ENCODE results near the gene TTC22. TPM values are rescaled to one million over a fixed set of nuclear protein-coding genes. Genes with fewer than 3 reads are reported as not detected.

Gene TTC22
- total RNA-seq, 5 donors from 2014 or later (not counting 1 experiment from before 2014, with no cell fraction given): 8.4 to 21.0 (median 16.2) TPM

GRCh38 chr1:54764922-54765561, 36.1 kb downstream of the TTC22 start:
- CTCF ChIA-PET: interaction anchor here in 1 of 2 donors (0.6 to 0.9 kb wide), 2 partner anchors 37 to 712 kb away, joined by 3 to 6 read pairs; partner anchors contain the start of gene TMEM59
- Mint-ChIP-seq H3K9me3 (no peaks in the 10 kb centered on the region), H3K4me1 (peaks cover 18 to 20% (median 20%) of the 10 kb centered on the region in 3 donors), H3K4me3 (peak overlapping the region; percentile 90 to 93 (median 92)), H3K36me3 (no peaks in the 10 kb centered on the region), H3K27ac (peak overlapping the region; percentile 89 to 91), H3K27me3 (no peaks in the 10 kb centered on the region)
- Histone ChIP-seq H3K9me3 (no peaks in the 10 kb centered on the region), H3K27ac (ENCODE audit: low read length) (peak overlapping the region; percentile 53), H3K36me3 (ENCODE audit: control insufficient read depth in 2 of 2, extremely low read depth in 1 of 2, insufficient read depth in 1 of 2, low read length in 1 of 2) (no peaks in the 10 kb centered on the region), H3K4me1 (ENCODE audit: control insufficient read depth in 1 of 2, extremely low read depth in 1 of 2, insufficient read depth in 2 of 2, low read length in 2 of 2) (peaks cover 3 to 8% of the 10 kb centered on the region in 2 experiments), H3K4me3 (ENCODE audit: control insufficient read depth in 1 of 2, extremely low read depth in 1 of 2, low read length in 1 of 2) (peak overlapping the region; percentile 39 to 49), H3K27me3 (replicated peaks in 1 of 2; ENCODE audit: control insufficient read depth in 2 of 2, extremely low read depth in 1 of 2, insufficient read depth in 2 of 2, low read length in 1 of 2) (no peaks in the 10 kb centered on the region)
- ATAC-seq (replicated peaks in 1 of 4) (peak; percentile 6 to 21 (median 19)), DNase-seq (no peak)
- POLR2A ChIA-PET: no interaction called here
- 0% methylated on average over 1 of the region's 13 CpGs for WGBS (ENCODE audit: insufficient coverage)

DNA sequence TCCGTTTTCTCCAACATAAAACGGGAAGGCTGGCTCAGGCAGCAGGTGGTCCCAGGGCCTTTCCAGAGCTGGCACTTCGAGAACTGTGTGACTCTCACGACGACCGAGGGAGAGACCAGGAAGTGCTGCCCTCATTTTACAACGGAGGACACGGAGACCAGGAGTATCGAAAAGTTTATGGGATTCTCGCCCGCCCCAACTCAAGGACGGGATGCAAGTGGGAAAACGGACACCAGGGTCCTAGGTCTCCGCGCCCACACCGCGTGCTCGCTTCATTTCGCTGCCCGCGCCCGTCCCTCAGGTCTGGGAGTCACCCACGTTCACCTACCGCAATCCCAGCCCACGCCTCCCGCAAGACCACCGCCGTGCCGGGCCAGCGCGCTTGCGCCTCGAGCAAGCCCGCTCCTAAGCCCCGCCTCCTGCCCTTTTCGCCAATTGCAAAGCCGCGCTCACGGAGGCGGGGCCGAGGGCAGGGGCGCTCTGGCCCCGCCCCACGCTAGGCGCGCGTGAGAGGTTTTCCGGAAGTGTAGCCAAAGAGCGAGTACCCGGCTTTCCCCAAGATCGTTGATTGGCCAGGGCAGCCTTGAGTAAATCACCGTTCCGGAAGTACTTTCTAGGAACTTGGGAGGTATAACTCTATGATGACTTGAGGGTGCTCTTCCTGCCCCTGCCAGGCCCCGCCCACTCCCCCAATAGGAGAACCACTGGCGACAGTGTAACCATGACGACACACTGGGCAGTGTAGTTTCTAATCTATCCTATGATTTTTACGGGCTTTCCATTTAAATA, 36.8 kb downstream of the TTC22 start, which contains the start of gene PARS2:
Gene PARS2, minus strand, starts transcription at position 391 of the 789 bp plus-strand sequence. CDS start 5,362 bp downstream, outside the sequence.
- no peaks in the 10 kb centered on the region for H3K9me3 Mint-ChIP-seq
- no peaks in the 10 kb centered on the region for H3K36me3 Mint-ChIP-seq
- H3K27me3 Mint-ChIP-seq: no peaks in the 10 kb centered on the region
- no peaks in the 10 kb centered on the region for H3K9me3 ChIP-seq
- peak within 1 kb of the TSS; percentile 61 to 67 for H3K4me3 ChIP-seq (ENCODE audit: control insufficient read depth in 1 of 2, extremely low read depth in 1 of 2, low read length in 1 of 2)
- no peaks in the 10 kb centered on the region for H3K36me3 ChIP-seq (ENCODE audit: control insufficient read depth in 2 of 2, extremely low read depth in 1 of 2, insufficient read depth in 1 of 2, low read length in 1 of 2)
- peak within 1 kb of the TSS; percentile 90 to 93 (median 92) for H3K4me3 Mint-ChIP-seq
- H3K27ac ChIP-seq (ENCODE audit: low read length): peak within 1 kb of the TSS; percentile 53
- no peaks in the 10 kb centered on the region for H3K27me3 ChIP-seq (replicated peaks in 1 of 2; ENCODE audit: control insufficient read depth in 2 of 2, extremely low read depth in 1 of 2, insufficient read depth in 2 of 2, low read length in 1 of 2)
- peaks cover 3 to 8% of the 10 kb centered on the region in 2 experiments for H3K4me1 ChIP-seq (ENCODE audit: control insufficient read depth in 1 of 2, extremely low read depth in 1 of 2, insufficient read depth in 2 of 2, low read length in 2 of 2)
- under 1% methylated on average over 50 of the region's 57 CpGs for WGBS (ENCODE audit: insufficient coverage)
- peaks cover 18 to 20% (median 20%) of the 10 kb centered on the region in 3 donors for H3K4me1 Mint-ChIP-seq
- DNase-seq: peak; percentile 88 to 99 (median 94)
- POLR2A ChIA-PET: no interaction called here
- peak; percentile 96 to 98 (median 98) for ATAC-seq (replicated peaks in 1 of 4)
- CTCF ChIA-PET: interaction anchor here in 1 of 2 donors (0.6 to 0.9 kb wide), 2 partner anchors 38 to 712 kb away, joined by 3 to 6 read pairs; partner anchors contain the start of gene TMEM59
- peak within 1 kb of the TSS; percentile 89 to 91 for H3K27ac Mint-ChIP-seq

- Histone ChIP-seq H3K9me3 (no peaks in the 10 kb centered on the region), H3K27ac (ENCODE audit: low read length) (peak overlapping the region; percentile 25), H3K27me3 (replicated peaks in 1 of 2; ENCODE audit: control insufficient read depth in 2 of 2, extremely low read depth in 1 of 2, insufficient read depth in 2 of 2, low read length in 1 of 2) (no peaks in the 10 kb centered on the region), H3K4me1 (ENCODE audit: control insufficient read depth in 1 of 2, extremely low read depth in 1 of 2, insufficient read depth in 2 of 2, low read length in 2 of 2) (peaks cover 3 to 8% of the 10 kb centered on the region in 2 experiments), H3K4me3 (ENCODE audit: control insufficient read depth in 1 of 2, extremely low read depth in 1 of 2, low read length in 1 of 2) (peak overlapping the region; percentile 61 to 67), H3K36me3 (ENCODE audit: control insufficient read depth in 2 of 2, extremely low read depth in 1 of 2, insufficient read depth in 1 of 2, low read length in 1 of 2) (no peaks in the 10 kb centered on the region)
- ATAC-seq (replicated peaks in 1 of 4) (no peak), DNase-seq (peak in 1 of 35 experiments; percentile 7)
- Mint-ChIP-seq H3K36me3 (no peaks in the 10 kb centered on the region), H3K27me3 (no peaks in the 10 kb centered on the region), H3K27ac (no peak overlapping the region), H3K9me3 (no peaks in the 10 kb centered on the region), H3K4me3 (peak overlapping the region; percentile 90 to 93 (median 92)), H3K4me1 (peaks cover 18 to 20% (median 20%) of the 10 kb centered on the region in 3 donors)
- 5% methylated on average over 9 of the region's 11 CpGs for WGBS (ENCODE audit: insufficient coverage)
- POLR2A ChIA-PET: no interaction called here
- CTCF ChIA-PET: no interaction called here
Observed at GRCh38 chr1:54763816-54764132, 37.3 kb downstream of the TTC22 start.

DNA sequence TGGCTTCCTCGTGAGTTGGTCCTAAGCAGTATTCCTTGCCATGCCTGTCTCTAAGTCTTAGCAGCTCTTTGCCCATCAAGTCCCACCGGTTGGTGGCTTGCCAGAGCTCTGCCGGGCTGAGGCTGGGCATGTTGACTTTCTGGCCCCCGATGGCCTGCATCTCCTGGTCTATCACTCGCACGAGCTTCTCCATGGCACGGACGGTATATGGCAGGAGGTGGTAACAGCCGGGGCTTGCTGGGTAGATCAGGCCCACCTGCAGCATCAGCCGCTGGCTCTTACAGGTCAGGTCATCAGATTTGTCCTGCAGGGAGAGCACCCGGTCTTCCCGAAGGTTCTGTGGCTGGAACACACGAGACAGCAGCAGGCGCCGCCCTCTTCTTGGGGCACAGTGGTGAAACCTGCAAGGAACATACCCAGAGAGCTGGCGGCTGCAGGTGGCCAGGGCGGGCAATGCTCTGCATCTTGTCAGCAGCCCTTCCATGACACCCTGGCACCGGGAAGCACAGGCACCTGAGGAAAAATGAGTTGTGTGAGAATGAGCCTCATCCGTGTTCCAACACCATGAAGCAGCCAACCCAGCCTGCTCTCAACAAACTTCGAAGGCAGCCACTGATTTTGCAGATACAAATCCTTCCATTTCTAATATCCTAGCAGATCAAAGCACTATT, 42.3 kb downstream of the TTC22 start:
- ChIA-PET CTCF (no interaction called here), POLR2A (no interaction called here)
- Mint-ChIP-seq H3K36me3 (peaks cover 15% of the 10 kb centered on the region), H3K27me3 (no peaks in the 10 kb centered on the region), H3K4me3 (no peak overlapping the region), H3K27ac (no peak overlapping the region), H3K4me1 (peaks cover 11 to 12% (median 11%) of the 10 kb centered on the region in 3 donors), H3K9me3 (no peaks in the 10 kb centered on the region)
- H3K4me3 ChIP-seq (ENCODE audit: control insufficient read depth in 1 of 2, extremely low read depth in 1 of 2, low read length in 1 of 2): no peak overlapping the region
- no peak overlapping the region for H3K27ac ChIP-seq (ENCODE audit: low read length)
- DNase-seq (no peak), ATAC-seq (replicated peaks in 1 of 4) (no peak)
- H3K4me1 ChIP-seq (ENCODE audit: control insufficient read depth in 1 of 2, extremely low read depth in 1 of 2, insufficient read depth in 2 of 2, low read length in 2 of 2): peaks cover 3 to 4% of the 10 kb centered on the region in 2 experiments
- peaks cover 0 to 17% of the 10 kb centered on the region in 2 donors for H3K36me3 ChIP-seq (ENCODE audit: control insufficient read depth in 2 of 2, extremely low read depth in 1 of 2, insufficient read depth in 1 of 2, low read length in 1 of 2)
- 94% methylated on average over 16 of the region's 20 CpGs for WGBS (ENCODE audit: insufficient coverage)
- no peaks in the 10 kb centered on the region for H3K9me3 ChIP-seq
- no peaks in the 10 kb centered on the region for H3K27me3 ChIP-seq (replicated peaks in 1 of 2; ENCODE audit: control insufficient read depth in 2 of 2, extremely low read depth in 1 of 2, insufficient read depth in 2 of 2, low read length in 1 of 2)

GRCh38 chr1:54757833-54758232, 43.3 kb downstream of the TTC22 start:
- no peaks in the 10 kb centered on the region for H3K27me3 ChIP-seq (replicated peaks in 1 of 2; ENCODE audit: control insufficient read depth in 2 of 2, extremely low read depth in 1 of 2, insufficient read depth in 2 of 2, low read length in 1 of 2)
- H3K36me3 ChIP-seq (ENCODE audit: control insufficient read depth in 2 of 2, extremely low read depth in 1 of 2, insufficient read depth in 1 of 2, low read length in 1 of 2): peaks cover 0 to 17% of the 10 kb centered on the region in 2 donors
- no peaks in the 10 kb centered on the region for H3K4me1 ChIP-seq (ENCODE audit: control insufficient read depth in 1 of 2, extremely low read depth in 1 of 2, insufficient read depth in 2 of 2, low read length in 2 of 2)
- POLR2A ChIA-PET: interaction anchor here in 1 of 2 donors (0.6 kb wide), 1 partner anchor 43 kb away, joined by 3 read pairs; no protein-coding TSS in a partner anchor
- H3K9me3 ChIP-seq: no peaks in the 10 kb centered on the region
- WGBS (ENCODE audit: insufficient coverage): 98% methylated on average over 8 of the region's 9 CpGs
- no peaks in the 10 kb centered on the region for H3K9me3 Mint-ChIP-seq
- no peaks in the 10 kb centered on the region for H3K27me3 Mint-ChIP-seq
- H3K4me1 Mint-ChIP-seq: peaks cover 2 to 4% (median 3%) of the 10 kb centered on the region in 3 donors
- DNase-seq: no peak
- H3K4me3 Mint-ChIP-seq: no peak overlapping the region
- no peak overlapping the region for H3K4me3 ChIP-seq (ENCODE audit: control insufficient read depth in 1 of 2, extremely low read depth in 1 of 2, low read length in 1 of 2)
- peaks cover 15% of the 10 kb centered on the region for H3K36me3 Mint-ChIP-seq
- H3K27ac Mint-ChIP-seq: no peak overlapping the region
- no peak for ATAC-seq (replicated peaks in 1 of 4)
- CTCF ChIA-PET: no interaction called here
- no peak overlapping the region for H3K27ac ChIP-seq (ENCODE audit: low read length)
